Endothelial cell of umbilical vein (primary cell): ENCODE measurements around the gene FAM81A. TPM values are rescaled to one million over a fixed set of nuclear protein-coding genes. Genes with fewer than 3 reads are reported as not detected.

ENCODE experiments used
- BruUV-seq: library from RNA; stranded (reverse); fragments of 400-500 nt; replicated peaks from 2 replicates; lab custom pipeline; 2021; lab: Mats Ljungman, UMichigan
- CTCF ChIA-PET: fragments of 300-600, 350-600 bp; sonication (Branson Sonifier 250); formaldehyde crosslinking; loops from one replicate; lab custom pipeline; 2021; ENCODE audit warnings: antibody characterized with exemption, inconsistent platforms; lab: Charles Lee
- POLR2A ChIA-PET: fragments of 300-600, 350-600 bp; sonication (Branson Sonifier 250); formaldehyde crosslinking; loops from one replicate; lab custom pipeline; 2021; ENCODE audit warnings: antibody characterized with exemption, inconsistent platforms; lab: Charles Lee
- DNase-seq: peaks from one replicate; pipeline ENCODE4 v3.0.0-alpha.2; 2011; ENCODE audit warnings: low read depth, low spot score
- FAIRE-seq: peaks from 2 replicates; lab custom pipeline; 2011; peaks lifted over from hg19 to GRCh38; lab: Jason Lieb, UNC
- H2AFZ ChIP-seq: 2 replicates; pipeline ENCODE4 v1.6.0; 2012; ENCODE audit warnings: low read depth, low read length, control low read depth, inconsistent platforms
- H3K27ac ChIP-seq: 2 replicates; pipeline ENCODE4 v1.5.1; 2011; ENCODE audit warnings: low read depth, mild to moderate bottlenecking, control low read depth, low read length, moderate library complexity; ENCODE audit not compliant: insufficient read depth
- H3K27me3 ChIP-seq, 2 experiments: 2 replicates each; pipeline versions ENCODE4 v1.6.0 to v1.6.1; 2011; ENCODE audit warnings: low read length in 2 of 2, mixed read lengths in 1 of 2; ENCODE audit not compliant: control insufficient read depth in 2 of 2, insufficient read depth in 2 of 2
- H3K36me3 ChIP-seq, 2 experiments: 2 replicates in 1 of 2; 3 replicates in 1 of 2; pipeline ENCODE4 v1.5.1; 2011; ENCODE audit warnings: low read length in 2 of 2, mild to moderate bottlenecking in 1 of 2, moderate library complexity in 1 of 2; ENCODE audit not compliant: control insufficient read depth in 2 of 2, insufficient read depth in 2 of 2; ENCODE audit errors: extremely low read depth in 1 of 2
- H3K4me1 ChIP-seq: 3 replicates; pipeline ENCODE4 v1.5.1; 2011; ENCODE audit warnings: mild to moderate bottlenecking, low read length; ENCODE audit not compliant: control insufficient read depth, insufficient read depth; ENCODE audit errors: extremely low read depth
- H3K4me2 ChIP-seq: 2 replicates; pipeline ENCODE4 v1.6.1; 2011; ENCODE audit warnings: low read length, control low read depth, mixed read lengths; ENCODE audit not compliant: insufficient read depth
- H3K4me3 ChIP-seq, 3 experiments: fragments of 200-600 bp in 1 of 3; sonication (generic), shearing (Covaris generic) in 1 of 3; replicated peaks in 1 of 3; 2 replicates each; pipeline ENCODE4 v1.5.1; 2011 to 2016; ENCODE audit warnings: control low read depth in 3 of 3, low read length in 3 of 3, mild to moderate bottlenecking in 2 of 3, inconsistent platforms in 1 of 3, low read depth in 1 of 3, moderate library complexity in 1 of 3; ENCODE audit not compliant: insufficient read depth in 1 of 3
- H3K79me2 ChIP-seq: 2 replicates; pipeline ENCODE4 v1.6.0; 2012; ENCODE audit warnings: low read length, inconsistent platforms; ENCODE audit not compliant: control insufficient read depth, insufficient read depth
- H3K9ac ChIP-seq: replicated peaks from 2 replicates; pipeline ENCODE3; 2011; ENCODE audit warnings: low read length, control low read depth; ENCODE audit not compliant: insufficient read depth; ENCODE audit errors: extremely low read depth
- H3K9me1 ChIP-seq: replicated peaks from 3 replicates; pipeline ENCODE4 v1.6.0; 2011; ENCODE audit warnings: mild to moderate bottlenecking, low read length; ENCODE audit not compliant: control insufficient read depth, insufficient read depth; ENCODE audit errors: extremely low read depth
- H3K9me3 ChIP-seq: replicated peaks from 2 replicates; pipeline ENCODE4 v1.5.1; 2012; ENCODE audit warnings: low read length, inconsistent platforms; ENCODE audit not compliant: control insufficient read depth, insufficient read depth
- H4K20me1 ChIP-seq: replicated peaks from 2 replicates; pipeline ENCODE3; 2011; ENCODE audit warnings: mild to moderate bottlenecking, low read length; ENCODE audit not compliant: control insufficient read depth, insufficient read depth; ENCODE audit errors: extremely low read depth
- EZH2 ChIP-seq: IDR thresholded peaks from 2 replicates; pipeline ENCODE4 v1.6.1; 2012; ENCODE audit warnings: borderline replicate concordance, low read depth, mild to moderate bottlenecking, moderate library complexity, low read length, inconsistent platforms; ENCODE audit not compliant: severe bottlenecking
- FOS ChIP-seq: IDR thresholded peaks from 2 replicates; pipeline ENCODE4 v1.6.1; 2011; ENCODE audit warnings: mild to moderate bottlenecking, low read length, moderate library complexity, borderline replicate concordance; ENCODE audit not compliant: insufficient read depth
- GATA2 ChIP-seq: IDR thresholded peaks from 2 replicates; pipeline ENCODE4 v1.7.0; 2011; ENCODE audit warnings: low read depth, mild to moderate bottlenecking, moderate library complexity, mixed read lengths, low read length; ENCODE audit not compliant: insufficient read length, insufficient read depth
- JUN ChIP-seq: IDR thresholded peaks from 2 replicates; pipeline ENCODE4 v1.6.1; 2011; ENCODE audit warnings: borderline replicate concordance, low read depth; ENCODE audit not compliant: insufficient read length, insufficient read depth
- MYC ChIP-seq: IDR thresholded peaks from one replicate; pipeline ENCODE4 v1.6.1; 2011; ENCODE audit warnings: mild to moderate bottlenecking, low read depth, low read length
- POLR2A ChIP-seq: IDR thresholded peaks from 2 replicates; pipeline ENCODE4 v1.6.1; 2012; ENCODE audit warnings: low read depth, mild to moderate bottlenecking, control low read depth, low read length
- POLR2AphosphoS5 ChIP-seq: IDR thresholded peaks from 2 replicates; pipeline ENCODE4 v1.6.1; 2012; ENCODE audit warnings: low read depth, mild to moderate bottlenecking, control low read depth, low read length, moderate library complexity; ENCODE audit not compliant: insufficient read depth
- dilution Hi-C: fragments of 300-500 bp; cut with MboI; formaldehyde crosslinking; loops from one replicate; pipeline ENCODE4 v1.15.0; 2019; ENCODE audit warnings: low sequenced_read_pairs; ENCODE audit not compliant: extremely low pct_ligation_motif_present
- intact Hi-C: fragments of 100-400 bp; cut with micrococcal nuclease; formaldehyde crosslinking; loops from one replicate; pipeline ENCODE4 v1.10.0; 2022
- polyA plus RNA-seq, 4 experiments: library from polyadenylated mRNA; depleted of rRNA in 3 of 4; stranded (reverse) in 3 of 4; unstranded in 1 of 4; fragments of >200 nt; gene quantifications; 2 replicates each; pipeline versions ENCODE4 v1.2.1 to v1.2.3, GENCODE V29; 2011 to 2012; ENCODE audit warnings: missing spikeins in 1 of 4
- total RNA-seq: library from RNA; stranded (reverse); gene quantifications from 2 replicates; pipeline ENCODE4 v1.2.3, GENCODE V29; 2021
- TF ChIP-seq, protein P1 (sequence below): IDR thresholded peaks from 2 replicates; pipeline ENCODE4 v1.6.1; 2011; ENCODE audit not compliant: insufficient read depth, insufficient read length
- TF ChIP-seq, protein P2 (sequence below), 2 donors: IDR thresholded peaks; 1 replicate in 1 of 2; 2 replicates in 1 of 2; pipeline ENCODE4 v1.5.1; 2011; ENCODE audit warnings: low read length in 2 of 2, mild to moderate bottlenecking in 2 of 2, moderate library complexity in 2 of 2, control low read depth in 1 of 2, inconsistent platforms in 1 of 2, low read depth in 1 of 2; ENCODE audit not compliant: insufficient read depth in 1 of 2; ENCODE audit errors: extremely low read depth in 1 of 2

Gene FAM81A
- total and polyA plus RNA-seq, 2 donors (not counting 3 experiments of a cell fraction or from before 2014, with no cell fraction given): 0.28 to 1.2 TPM

DNA sequence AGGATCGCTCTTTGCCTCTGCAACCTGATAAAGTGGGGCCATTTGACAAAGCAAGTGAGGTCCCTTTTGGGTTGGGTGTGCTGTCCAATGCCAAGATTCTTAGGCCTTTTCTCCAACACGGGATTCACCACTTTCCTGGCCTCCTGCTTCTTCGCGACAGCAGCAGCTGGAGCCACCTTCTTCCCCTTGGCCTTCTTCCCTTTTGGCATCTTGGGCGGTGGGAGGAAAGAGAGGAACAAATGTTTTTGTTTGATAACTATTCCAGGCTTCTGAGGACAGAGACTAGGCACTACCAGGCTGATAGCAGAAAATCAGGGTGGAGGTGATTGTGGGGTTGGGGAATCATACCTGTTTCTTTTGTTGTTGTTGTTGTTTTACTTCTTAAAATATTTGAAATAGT lies 30.0 kb upstream of the FAM81A start:
- TF ChIP-seq MYC (no peak), JUN (no peak), FOS (no peak), POLR2A (no peak), EZH2 (no peak), GATA2 (no peak), POLR2AphosphoS5 (no peak)
- TF ChIP-seq, protein P1, sequence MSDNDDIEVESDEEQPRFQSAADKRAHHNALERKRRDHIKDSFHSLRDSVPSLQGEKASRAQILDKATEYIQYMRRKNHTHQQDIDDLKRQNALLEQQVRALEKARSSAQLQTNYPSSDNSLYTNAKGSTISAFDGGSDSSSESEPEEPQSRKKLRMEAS: no peak
- TF ChIP-seq, protein P2, sequence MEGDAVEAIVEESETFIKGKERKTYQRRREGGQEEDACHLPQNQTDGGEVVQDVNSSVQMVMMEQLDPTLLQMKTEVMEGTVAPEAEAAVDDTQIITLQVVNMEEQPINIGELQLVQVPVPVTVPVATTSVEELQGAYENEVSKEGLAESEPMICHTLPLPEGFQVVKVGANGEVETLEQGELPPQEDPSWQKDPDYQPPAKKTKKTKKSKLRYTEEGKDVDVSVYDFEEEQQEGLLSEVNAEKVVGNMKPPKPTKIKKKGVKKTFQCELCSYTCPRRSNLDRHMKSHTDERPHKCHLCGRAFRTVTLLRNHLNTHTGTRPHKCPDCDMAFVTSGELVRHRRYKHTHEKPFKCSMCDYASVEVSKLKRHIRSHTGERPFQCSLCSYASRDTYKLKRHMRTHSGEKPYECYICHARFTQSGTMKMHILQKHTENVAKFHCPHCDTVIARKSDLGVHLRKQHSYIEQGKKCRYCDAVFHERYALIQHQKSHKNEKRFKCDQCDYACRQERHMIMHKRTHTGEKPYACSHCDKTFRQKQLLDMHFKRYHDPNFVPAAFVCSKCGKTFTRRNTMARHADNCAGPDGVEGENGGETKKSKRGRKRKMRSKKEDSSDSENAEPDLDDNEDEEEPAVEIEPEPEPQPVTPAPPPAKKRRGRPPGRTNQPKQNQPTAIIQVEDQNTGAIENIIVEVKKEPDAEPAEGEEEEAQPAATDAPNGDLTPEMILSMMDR (IDR thresholded peaks at IDR 0.05; ENCODE audit: extremely low read depth in 1 of 2, insufficient read depth in 1 of 2, low read depth in 1 of 2, low read length in 2 of 2): no peak
- ChIA-PET CTCF (interaction anchor here (1.0 to 1.3 kb wide), 3 partner anchors 18 to 85 kb away, joined by 3 to 6 read pairs (median 3); no protein-coding TSS in a partner anchor), POLR2A (no interaction called here)
- Histone ChIP-seq H3K9me1 (no peaks in the 10 kb centered on the region), H3K4me3 (no peak overlapping the region), H3K27ac (no peak overlapping the region), H3K9ac (no peak overlapping the region), H3K4me2 (no peak overlapping the region), H3K9me3 (no peaks in the 10 kb centered on the region), H3K4me1 (no peaks in the 10 kb centered on the region), H3K36me3 (no peaks in the 10 kb centered on the region), H3K27me3 (peaks cover 0 to 2% of the 10 kb centered on the region in 2 experiments), H3K79me2 (no peaks in the 10 kb centered on the region), H4K20me1 (no peaks in the 10 kb centered on the region), H2AFZ (no peak overlapping the region)
- no peak for FAIRE-seq
- intact Hi-C loops: no loop called here
- dilution Hi-C loops: no loop called here
- no peak for DNase-seq
- no TSS peak for BruUV-seq
